B cell (primary cell): ENCODE data around the gene CD200R1L. TPM values are rescaled to one million over a fixed set of nuclear protein-coding genes. Genes with fewer than 3 reads are reported as not detected.

Experiments used
- ATAC-seq: fragments of 200-7000 bp; cut with Tn5 transposase; one replicate; pipeline ENCODE4 v1.10.0; 2021; ENCODE audit warnings: low read depth, mild to moderate bottlenecking, moderate number of reproducible peaks, moderate library complexity
- CTCF ChIA-PET: fragments of 350-600 bp; sonication (Branson Sonifier 250); formaldehyde crosslinking; loops from one replicate; lab custom pipeline; 2021; ENCODE audit warnings: antibody characterized with exemption, inconsistent platforms; lab: Charles Lee
- POLR2A ChIA-PET: fragments of 350-600 bp; sonication (Branson Sonifier 250); formaldehyde crosslinking; loops from one replicate; lab custom pipeline; 2021; ENCODE audit warnings: antibody characterized with exemption; lab: Charles Lee
- DNase-seq: peaks from one replicate; pipeline ENCODE4 v3.0.0; 2013
- H2AFZ ChIP-seq: 2 replicates; pipeline ENCODE4 v1.6.1; 2012; ENCODE audit warnings: mild to moderate bottlenecking, low read depth, low read length; ENCODE audit not compliant: insufficient read depth, poor library complexity, severe bottlenecking
- H3K27ac ChIP-seq, 2 donors: 1 replicate in 1 of 2; 2 replicates in 1 of 2; pipeline ENCODE4 v1.5.1; 2012 to 2013; ENCODE audit warnings: low read length in 2 of 2, mild to moderate bottlenecking in 2 of 2, moderate library complexity in 1 of 2
- H3K27me3 ChIP-seq, 4 experiments: fragments of 200-600 bp in 1 of 4; sonication (generic) in 1 of 4; replicated peaks in 1 of 4; 1 replicate in 2 of 4; 2 replicates in 2 of 4; pipeline versions ENCODE4 v1.6.1 to v1.7.0; 2013 to 2016; ENCODE audit warnings: low read length in 3 of 4, mild to moderate bottlenecking in 2 of 4, mixed read lengths in 1 of 4, moderate library complexity in 1 of 4; ENCODE audit not compliant: insufficient read depth in 4 of 4, control insufficient read depth in 3 of 4; ENCODE audit errors: control extremely low read depth in 1 of 4
- H3K36me3 ChIP-seq, 2 experiments: replicated peaks in 1 of 2; 1 replicate in 1 of 2; 2 replicates in 1 of 2; pipeline versions ENCODE4 v1.6.1 to v1.7.1; 2013; ENCODE audit warnings: low read length in 1 of 2; ENCODE audit not compliant: insufficient read depth in 2 of 2, control insufficient read depth in 1 of 2; ENCODE audit errors: control extremely low read depth in 1 of 2, extremely low read depth in 1 of 2
- H3K4me1 ChIP-seq, 2 donors: fragments of 200-600 bp in 1 of 2; sonication (generic) in 1 of 2; 1 replicate in 1 of 2; 2 replicates in 1 of 2; pipeline versions ENCODE4 v1.5.1 to v1.6.1; 2013 to 2017; ENCODE audit warnings: low read length in 2 of 2; ENCODE audit not compliant: control insufficient read depth in 2 of 2, insufficient read depth in 2 of 2
- H3K4me2 ChIP-seq: replicated peaks from 2 replicates; pipeline ENCODE3; 2012; ENCODE audit warnings: mild to moderate bottlenecking, low read depth, low read length; ENCODE audit not compliant: poor library complexity, severe bottlenecking
- H3K4me3 ChIP-seq, 5 experiments: fragments of 200-600 bp in 1 of 5; sonication (generic) in 1 of 5; 1 replicate in 3 of 5; 2 replicates in 2 of 5; pipeline versions ENCODE4 v1.5.1 to v1.7.0; 2011 to 2016; ENCODE audit warnings: low read length in 4 of 5, mild to moderate bottlenecking in 4 of 5, low read depth in 2 of 5, control low read depth in 1 of 5, moderate library complexity in 1 of 5; ENCODE audit not compliant: insufficient read depth in 1 of 5; ENCODE audit errors: control extremely low read depth in 1 of 5, extremely low read depth in 1 of 5
- H3K79me2 ChIP-seq: fragments of 200-600 bp; sonication (generic); one replicate; pipeline ENCODE4 v1.6.0; 2016; ENCODE audit warnings: low read length; ENCODE audit not compliant: control insufficient read depth, insufficient read depth
- H3K9ac ChIP-seq: fragments of 200-600 bp; sonication (generic); 2 replicates; pipeline ENCODE4 v1.6.1; 2017; ENCODE audit warnings: mild to moderate bottlenecking, low read length, moderate library complexity
- H3K9me3 ChIP-seq, 3 donors: one replicate each; pipeline versions ENCODE4 v1.6.1 to v1.7.1; 2013; ENCODE audit warnings: low read length in 2 of 3; ENCODE audit not compliant: control insufficient read depth in 2 of 3, insufficient read depth in 1 of 3; ENCODE audit errors: control extremely low read depth in 1 of 3
- H4K20me1 ChIP-seq: 2 replicates; pipeline ENCODE4 v1.6.0; 2012; ENCODE audit warnings: mild to moderate bottlenecking, low read length; ENCODE audit not compliant: insufficient read depth, control insufficient read depth, poor library complexity, severe bottlenecking
- H3K27ac Mint-ChIP-seq: one replicate; pipeline ENCODE4 v1.8.0; 2021; ENCODE audit warnings: mixed read lengths
- H3K27me3 Mint-ChIP-seq: one replicate; pipeline ENCODE4 v1.8.0; 2021; ENCODE audit warnings: mixed read lengths
- H3K4me1 Mint-ChIP-seq: one replicate; pipeline ENCODE4 v1.8.0; 2021; ENCODE audit warnings: mixed read lengths
- H3K4me3 Mint-ChIP-seq: one replicate; pipeline ENCODE4 v1.8.0; 2021; ENCODE audit warnings: mixed read lengths
- H3K9me3 Mint-ChIP-seq: one replicate; pipeline ENCODE4 v1.8.0; 2022; ENCODE audit warnings: mixed read lengths; ENCODE audit not compliant: insufficient read depth
- CTCF ChIP-seq: fragments of 200-600 bp; IDR thresholded peaks from one replicate; pipeline ENCODE4 v1.8.0; 2022; ENCODE audit warnings: antibody characterized with exemption, mild to moderate bottlenecking
- EZH2 ChIP-seq: IDR thresholded peaks from 2 replicates; pipeline ENCODE4 v1.6.1; 2012; ENCODE audit warnings: borderline replicate concordance, low read depth, mild to moderate bottlenecking, moderate library complexity, low read length; ENCODE audit not compliant: insufficient read depth, poor library complexity, severe bottlenecking
- WGBS: methylation state at CpG from one replicate; pipeline ENCODE4 v1.1.5; 2013; ENCODE audit warnings: missing lambda C conversion rate; ENCODE audit not compliant: insufficient coverage; 5-methylcytosine and 5-hydroxymethylcytosine counted together
- intact Hi-C: fragments of 100-400 bp; cut with micrococcal nuclease; formaldehyde crosslinking; loops from one replicate; pipeline ENCODE4 v1.10.0; 2022
- polyA plus RNA-seq: library from polyadenylated mRNA; depleted of rRNA; stranded (reverse); fragments of >200 nt; gene quantifications from 2 replicates; pipeline ENCODE4 v1.2.3, GENCODE V29; 2012
- total RNA-seq, 2 donors: library from RNA; stranded (reverse); fragments of 120-200 nt in 1 of 2; gene quantifications; 1 replicate in 1 of 2; 2 replicates in 1 of 2; pipeline versions ENCODE4 v1.2.3 to v1.2.4, GENCODE V29; 2013 to 2022

The CD200R1L gene
- total and polyA plus RNA-seq, 2 donors (not counting 1 experiment from before 2014, with no cell fraction given), result not detected

GRCh38 chr3:112808136-112808535 is 38.5 kb downstream of the CD200R1L start:
- Histone ChIP-seq H3K9ac (no peak overlapping the region), H3K9me3 (no peaks in the 10 kb centered on the region), H2AFZ (no peak overlapping the region), H3K27ac (no peak overlapping the region), H4K20me1 (no peaks in the 10 kb centered on the region), H3K36me3 (no peaks in the 10 kb centered on the region), H3K27me3 (no peaks in the 10 kb centered on the region), H3K79me2 (no peaks in the 10 kb centered on the region), H3K4me2 (no peak overlapping the region), H3K4me1 (peaks cover 13 to 17% of the 10 kb centered on the region in 2 donors), H3K4me3 (no peak overlapping the region)
- CTCF ChIA-PET, result interaction anchor here (1.9 kb wide), 1 partner anchor 171 kb away, joined by 6 read pairs; no protein-coding TSS in a partner anchor
- Mint-ChIP-seq H3K4me1 (peaks cover 22% of the 10 kb centered on the region), H3K27ac (no peak overlapping the region), H3K27me3 (no peaks in the 10 kb centered on the region), H3K9me3 (peaks cover under 1% of the 10 kb centered on the region), H3K4me3 (no peak overlapping the region)
- no peak for DNase-seq
- intact Hi-C loops, result no loop called here
- TF ChIP-seq CTCF (no peak), EZH2 (no peak)
- no CpG with 5 or more reads among the region's 2 CpGs for WGBS
- no peak for ATAC-seq
- POLR2A ChIA-PET, result no interaction called here

- DNase-seq (no peak), ATAC-seq (no peak)
- Mint-ChIP-seq H3K27ac (no peak overlapping the region), H3K9me3 (no peaks in the 10 kb centered on the region), H3K4me3 (no peak overlapping the region), H3K4me1 (peaks cover 18% of the 10 kb centered on the region), H3K27me3 (no peaks in the 10 kb centered on the region)
- Histone ChIP-seq H3K4me1 (peaks cover 8 to 13% of the 10 kb centered on the region in 2 donors), H3K9ac (no peak overlapping the region), H3K4me2 (no peak overlapping the region), H4K20me1 (no peaks in the 10 kb centered on the region), H2AFZ (no peak overlapping the region), H3K36me3 (no peaks in the 10 kb centered on the region), H3K9me3 (no peaks in the 10 kb centered on the region), H3K79me2 (no peaks in the 10 kb centered on the region), H3K27me3 (no peaks in the 10 kb centered on the region), H3K27ac (no peak overlapping the region), H3K4me3 (no peak overlapping the region)
- WGBS, result 100% methylated on average over 2 of the region's 4 CpGs
- CTCF ChIA-PET, result interaction anchor here (1.9 kb wide), 1 partner anchor 171 kb away, joined by 6 read pairs; no protein-coding TSS in a partner anchor
- POLR2A ChIA-PET, result no interaction called here
- intact Hi-C loops, result no loop called here
- TF ChIP-seq EZH2, result no peak
- TF ChIP-seq CTCF, result no peak
Measured at GRCh38 chr3:112807685-112808084, 39.0 kb downstream of the CD200R1L start.
